Upper lobe of left lung (tissue), 6 donors: ENCODE data around the gene LRPPRC. TPM values are rescaled to one million over a fixed set of nuclear protein-coding genes. Genes with fewer than 3 reads are reported as not detected.
"Not testable (repeated sequence)": the region's sequence is repeated elsewhere in the genome, so short reads cannot be mapped to it uniquely, and the experiment has no call there.

Experiments
- ATAC-seq, 2 donors: fragments of 200-7000 bp; cut with Tn5 transposase; one replicate each; pipeline ENCODE4 v1.9.1; 2022; ENCODE audit warnings: mild to moderate bottlenecking in 2 of 2, moderate library complexity in 2 of 2; ENCODE audit not compliant: low FRiP score in 2 of 2
- DNase-seq, 2 donors: peaks; one replicate each; pipeline ENCODE4 v3.0.0-alpha.2; 2019 to 2020
- H3K27ac ChIP-seq, 4 donors: fragments of 200-600 bp; sonication (generic); one replicate each; pipeline ENCODE4 v1.5.1; 2016 to 2019
- H3K27me3 ChIP-seq, 4 donors: fragments of 200-600 bp; sonication (generic); one replicate each; pipeline ENCODE4 v1.5.1; 2017 to 2019
- H3K36me3 ChIP-seq, 4 donors: fragments of 200-600 bp; sonication (generic); one replicate each; pipeline ENCODE4 v1.5.1; 2016 to 2019
- H3K4me1 ChIP-seq, 4 donors: fragments of 200-600 bp; sonication (generic); one replicate each; pipeline ENCODE4 v1.5.1; 2018 to 2019
- H3K4me3 ChIP-seq, 4 donors: fragments of 200-600 bp; sonication (generic); one replicate each; pipeline ENCODE4 v1.5.1; 2017 to 2019; ENCODE audit warnings: mild to moderate bottlenecking in 2 of 4, moderate library complexity in 1 of 4
- H3K9me3 ChIP-seq, 4 donors: fragments of 200-600 bp; sonication (generic); one replicate each; pipeline ENCODE4 v1.5.1; 2018 to 2019
- EP300 ChIP-seq, 4 donors: sonication (generic); formaldehyde crosslinking; IDR thresholded peaks; one replicate each; pipeline ENCODE4 v1.5.1; 2017; ENCODE audit warnings: antibody characterized with exemption in 4 of 4, control low read depth in 2 of 4
- POLR2A ChIP-seq, 4 donors: fragments of 450-650 bp; IDR thresholded peaks; one replicate each; pipeline ENCODE4 v1.5.1; 2016 to 2017; ENCODE audit warnings: antibody characterized with exemption in 4 of 4, mild to moderate bottlenecking in 2 of 4
- POLR2AphosphoS5 ChIP-seq, 2 donors: sonication (generic); formaldehyde crosslinking; IDR thresholded peaks; one replicate each; pipeline ENCODE4 v1.5.1; 2017; ENCODE audit warnings: antibody characterized with exemption in 2 of 2
- WGBS, 2 donors: methylation state at CpG; one replicate each; pipeline ENCODE4 v1.1.5; 2017 to 2018; 5-methylcytosine and 5-hydroxymethylcytosine counted together
- total RNA-seq, 6 donors: library from RNA; depleted of rRNA in 4 of 6; stranded (reverse); fragments of >200 nt in 4 of 6; gene quantifications; one replicate each; pipeline versions ENCODE4 v1.1.0 to v1.2.1, GENCODE V29; 2016 to 2021
- TF ChIP-seq, protein P1 (sequence below), 6 experiments: fragments of 450-650 bp in 4 of 6; fragments of 200-600 bp in 2 of 6; sonication (generic) in 2 of 6; IDR thresholded peaks; one replicate each; pipeline ENCODE4 v1.5.1; 2016 to 2019; ENCODE audit warnings: antibody characterized with exemption in 6 of 6
- donor health status: DM: no; HTN: no; CAD: no; lungs with moderate emphysema.
- donor health status: DM: no; HTN: yes; CAD: no; lungs with severe emphysema.

The LRPPRC gene
- total RNA-seq, 6 donors from 2014 or later = 29.3 to 86.2 (median 47.2) TPM

DNA sequence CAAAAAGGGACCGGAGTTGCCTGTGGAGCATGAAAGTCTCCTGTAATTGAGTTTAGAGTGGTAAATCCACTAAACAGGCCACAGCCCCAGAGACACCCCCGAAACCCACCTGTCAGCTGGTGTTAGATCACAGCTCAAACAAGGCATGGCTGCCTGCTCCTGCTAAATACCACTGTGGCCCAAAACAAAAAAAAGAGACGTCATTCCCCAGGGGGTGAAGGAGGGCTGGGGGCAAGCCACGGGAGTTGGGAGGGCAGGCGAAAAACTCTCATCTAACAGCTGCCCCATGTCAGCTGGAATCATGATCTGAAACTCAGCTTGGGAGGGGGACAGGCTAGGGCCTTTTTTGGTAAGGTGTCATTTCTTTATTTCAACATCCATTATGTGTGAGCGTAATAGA is 42.5 kb upstream of the LRPPRC start:
- H3K4me1 ChIP-seq = no peaks in the 10 kb centered on the region
- TF ChIP-seq POLR2AphosphoS5 (IDR thresholded peaks at IDR 0.05) (no peak), EP300 (IDR thresholded peaks at IDR 0.05) (no peak), POLR2A (IDR thresholded peaks at IDR 0.05) (no peak)
- TF ChIP-seq, protein P1, sequence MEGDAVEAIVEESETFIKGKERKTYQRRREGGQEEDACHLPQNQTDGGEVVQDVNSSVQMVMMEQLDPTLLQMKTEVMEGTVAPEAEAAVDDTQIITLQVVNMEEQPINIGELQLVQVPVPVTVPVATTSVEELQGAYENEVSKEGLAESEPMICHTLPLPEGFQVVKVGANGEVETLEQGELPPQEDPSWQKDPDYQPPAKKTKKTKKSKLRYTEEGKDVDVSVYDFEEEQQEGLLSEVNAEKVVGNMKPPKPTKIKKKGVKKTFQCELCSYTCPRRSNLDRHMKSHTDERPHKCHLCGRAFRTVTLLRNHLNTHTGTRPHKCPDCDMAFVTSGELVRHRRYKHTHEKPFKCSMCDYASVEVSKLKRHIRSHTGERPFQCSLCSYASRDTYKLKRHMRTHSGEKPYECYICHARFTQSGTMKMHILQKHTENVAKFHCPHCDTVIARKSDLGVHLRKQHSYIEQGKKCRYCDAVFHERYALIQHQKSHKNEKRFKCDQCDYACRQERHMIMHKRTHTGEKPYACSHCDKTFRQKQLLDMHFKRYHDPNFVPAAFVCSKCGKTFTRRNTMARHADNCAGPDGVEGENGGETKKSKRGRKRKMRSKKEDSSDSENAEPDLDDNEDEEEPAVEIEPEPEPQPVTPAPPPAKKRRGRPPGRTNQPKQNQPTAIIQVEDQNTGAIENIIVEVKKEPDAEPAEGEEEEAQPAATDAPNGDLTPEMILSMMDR (IDR thresholded peaks at IDR 0.05) = no peak
- no peaks in the 10 kb centered on the region for H3K36me3 ChIP-seq
- no peak for DNase-seq
- no peaks in the 10 kb centered on the region for H3K27me3 ChIP-seq
- no peak overlapping the region for H3K27ac ChIP-seq
- no peaks in the 10 kb centered on the region for H3K9me3 ChIP-seq
- ATAC-seq = no peak
- WGBS, 2 donors = 62 to 70% methylated on average over 6 of the region's 6 CpGs
- no peak overlapping the region for H3K4me3 ChIP-seq

DNA sequence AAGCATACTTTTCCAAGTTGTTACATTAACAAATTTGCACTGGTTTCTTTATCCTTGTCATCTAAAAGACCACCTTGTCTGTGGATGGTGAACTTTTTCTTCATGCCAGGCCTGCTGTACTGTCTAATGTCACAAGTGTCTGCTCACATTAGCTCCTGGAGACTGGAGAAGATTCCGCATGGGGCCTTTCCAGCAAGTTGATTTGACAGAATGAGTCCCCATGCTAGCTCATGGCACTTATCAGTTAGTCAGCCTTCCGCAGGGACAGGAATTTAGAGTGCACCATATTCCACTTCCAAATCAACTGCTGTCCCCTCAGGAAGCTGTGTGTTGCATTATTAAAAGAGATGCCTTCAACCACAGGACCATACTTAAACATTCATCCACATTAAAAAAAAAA is 41.4 kb upstream of the LRPPRC start:
- WGBS, 2 donors = 62 to 82% methylated on average over 2 of the region's 2 CpGs
- Histone ChIP-seq H3K36me3 (no peaks in the 10 kb centered on the region), H3K4me1 (no peaks in the 10 kb centered on the region), H3K27me3 (no peaks in the 10 kb centered on the region), H3K4me3 (no peak overlapping the region), H3K27ac (no peak overlapping the region), H3K9me3 (no peaks in the 10 kb centered on the region)
- ATAC-seq = no peak
- TF ChIP-seq POLR2A (IDR thresholded peaks at IDR 0.05) (no peak), POLR2AphosphoS5 (IDR thresholded peaks at IDR 0.05) (no peak), EP300 (IDR thresholded peaks at IDR 0.05) (no peak)
- TF ChIP-seq, protein P1 (IDR thresholded peaks at IDR 0.05) = no peak
- DNase-seq = no peak

DNA sequence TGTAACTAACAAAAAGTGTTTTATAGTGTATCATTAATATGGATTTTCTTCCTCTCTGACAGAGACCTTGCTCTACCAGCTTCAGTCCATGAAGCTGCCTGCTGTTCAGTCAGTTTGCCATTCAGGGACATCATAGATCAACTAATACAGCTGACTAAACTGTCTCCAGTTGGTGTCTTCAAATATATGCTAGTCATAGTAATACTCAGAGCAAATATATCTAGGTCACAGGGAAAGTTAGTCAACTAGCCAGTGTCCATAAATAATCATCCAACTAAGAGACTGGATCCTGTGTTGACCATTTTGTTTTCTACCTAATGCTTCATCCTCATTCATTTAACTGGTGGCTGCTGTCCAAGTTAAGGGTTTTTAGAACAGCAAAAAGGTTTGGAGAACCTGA is 38.2 kb upstream of the LRPPRC start:
- DNase-seq (no peak), ATAC-seq (no peak)
- H3K36me3 ChIP-seq = no peaks in the 10 kb centered on the region
- TF ChIP-seq POLR2AphosphoS5 (IDR thresholded peaks at IDR 0.05) (no peak), EP300 (IDR thresholded peaks at IDR 0.05) (no peak), POLR2A (IDR thresholded peaks at IDR 0.05) (no peak)
- TF ChIP-seq, protein P1 (IDR thresholded peaks at IDR 0.05) = no peak
- H3K9me3 ChIP-seq = no peaks in the 10 kb centered on the region
- no peaks in the 10 kb centered on the region for H3K27me3 ChIP-seq
- H3K4me3 ChIP-seq = no peak overlapping the region
- no peaks in the 10 kb centered on the region for H3K4me1 ChIP-seq
- no peak overlapping the region for H3K27ac ChIP-seq

DNA sequence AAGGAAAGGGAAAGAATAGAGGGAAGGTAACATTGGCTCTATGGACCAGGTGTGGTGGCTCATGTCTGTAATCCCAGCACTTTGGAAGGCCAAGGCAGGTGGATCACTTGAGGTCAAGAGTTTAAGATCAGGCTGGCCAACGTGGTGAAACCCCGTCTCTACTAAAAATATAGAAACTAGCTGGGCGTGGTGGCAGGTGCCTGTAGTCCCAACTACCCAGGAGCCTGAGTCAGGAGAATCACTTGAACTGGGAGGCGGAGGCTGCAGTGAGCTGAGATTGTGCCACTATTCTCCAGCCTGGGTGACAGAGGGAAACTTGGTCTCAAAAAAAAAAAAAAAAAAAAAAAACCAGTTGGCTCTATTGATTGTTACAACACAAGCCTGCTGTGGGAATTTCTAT is 31.3 kb upstream of the LRPPRC start:
- H3K27ac ChIP-seq, H3K36me3 ChIP-seq, ATAC-seq, H3K9me3 ChIP-seq, H3K27me3 ChIP-seq, DNase-seq, H3K4me1 ChIP-seq, H3K4me3 ChIP-seq: not testable (repeated sequence)
- 82 to 83% methylated on average over 4 of the region's 4 CpGs for WGBS, 2 donors

DNA sequence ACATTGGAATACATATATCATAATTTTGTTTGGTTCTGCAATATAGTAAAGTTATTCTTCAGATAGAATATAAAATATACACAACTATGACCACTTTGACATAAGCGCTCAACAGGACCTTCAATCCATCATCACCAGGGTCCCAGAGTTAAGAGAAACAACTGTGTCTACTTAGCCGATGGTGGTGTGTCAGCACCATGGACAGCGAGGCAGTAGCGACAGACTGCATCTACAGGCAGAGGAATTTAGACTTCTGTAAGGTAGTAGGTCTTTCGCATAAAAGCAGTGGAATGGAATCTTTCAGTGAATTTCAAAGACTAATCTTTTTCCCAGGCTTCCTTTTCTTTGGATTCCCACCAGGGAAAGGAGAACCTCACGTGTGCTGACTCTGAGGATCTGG is 20.5 kb upstream of the LRPPRC start:
- Histone ChIP-seq H3K4me1 (no peaks in the 10 kb centered on the region), H3K27ac (no peak overlapping the region), H3K9me3 (no peaks in the 10 kb centered on the region), H3K36me3 (no peaks in the 10 kb centered on the region), H3K27me3 (no peaks in the 10 kb centered on the region), H3K4me3 (no peak overlapping the region)
- ATAC-seq = no peak
- TF ChIP-seq, protein P1 (IDR thresholded peaks at IDR 0.05) = no peak
- TF ChIP-seq POLR2A (IDR thresholded peaks at IDR 0.05) (no peak), POLR2AphosphoS5 (IDR thresholded peaks at IDR 0.05) (no peak), EP300 (IDR thresholded peaks at IDR 0.05) (no peak)
- WGBS, 2 donors = 31 to 34% methylated on average over 6 of the region's 6 CpGs
- DNase-seq = no peak
